Karpas-422 (cell line): ENCODE data around the gene SLC7A7. TPM values are rescaled to one million over a fixed set of nuclear protein-coding genes. Genes with fewer than 3 reads are reported as not detected.
"Not testable (repeated sequence)": the region's sequence is repeated elsewhere in the genome, so short reads cannot be mapped to it uniquely, and the experiment has no call there.

Experiments used
- DNase-seq: peaks from one replicate; pipeline ENCODE4 v3.0.0-alpha.2; 2015
- H2AFZ ChIP-seq: fragments of 200-600 bp; sonication (generic); 2 replicates; pipeline ENCODE4 v1.6.1; 2014; ENCODE audit warnings: antibody characterized with exemption, low read length, mixed read lengths
- H3K27ac ChIP-seq: fragments of 200-600 bp; sonication (generic); 2 replicates; pipeline ENCODE4 v1.5.1; 2014; ENCODE audit warnings: mild to moderate bottlenecking, low read length, moderate library complexity
- H3K27me3 ChIP-seq: fragments of 200-600 bp; sonication (generic); 2 replicates; pipeline ENCODE4 v1.6.1; 2014; ENCODE audit warnings: low read length, mixed read lengths
- H3K36me3 ChIP-seq: fragments of 200-600 bp; sonication (generic); 2 replicates; pipeline ENCODE4 v1.6.1; 2014; ENCODE audit warnings: low read length, mixed read lengths; ENCODE audit not compliant: insufficient read depth
- H3K4me1 ChIP-seq: fragments of 200-600 bp; sonication (generic); 2 replicates; pipeline ENCODE4 v1.6.1; 2014; ENCODE audit warnings: mild to moderate bottlenecking, low read length, mixed read lengths
- H3K4me2 ChIP-seq: fragments of 200-600 bp; sonication (generic); 2 replicates; pipeline ENCODE4 v1.6.1; 2014; ENCODE audit warnings: low read length, low read depth, mild to moderate bottlenecking; ENCODE audit not compliant: poor library complexity, severe bottlenecking
- H3K4me3 ChIP-seq: fragments of 200-600 bp; sonication (generic); 2 replicates; pipeline ENCODE4 v1.5.1; 2014; ENCODE audit warnings: mild to moderate bottlenecking, antibody characterized with exemption, low read length, mixed read lengths
- H3K79me2 ChIP-seq: fragments of 200-600 bp; sonication (generic); 2 replicates; pipeline ENCODE4 v1.6.1; 2014; ENCODE audit warnings: mild to moderate bottlenecking, low read length, mixed read lengths
- H3K9ac ChIP-seq: fragments of 200-600 bp; sonication (generic); 2 replicates; pipeline ENCODE4 v1.6.0; 2014; ENCODE audit warnings: low read length
- H3K9me2 ChIP-seq: fragments of 200-600 bp; sonication (generic), shearing (Covaris generic); replicated peaks from 2 replicates; pipeline ENCODE4 v1.6.0; 2014; ENCODE audit warnings: mild to moderate bottlenecking, low read length, moderate library complexity; ENCODE audit not compliant: insufficient read depth
- H3K9me3 ChIP-seq: fragments of 300-700, 200-600 bp; sonication (generic); 2 replicates; pipeline ENCODE4 v1.6.1; 2014; ENCODE audit warnings: low read length, mixed read lengths
- H4K20me1 ChIP-seq: fragments of 200-600 bp; sonication (generic); 2 replicates; pipeline ENCODE4 v1.6.1; 2014; ENCODE audit warnings: mild to moderate bottlenecking, antibody characterized with exemption, low read length, low read depth; ENCODE audit not compliant: insufficient read depth
- total RNA-seq: library from RNA; depleted of rRNA; stranded (reverse); fragments of >200 nt; shearing (Covaris generic); gene quantifications from 2 replicates; pipeline ENCODE4 v1.2.3, GENCODE V29; 2014; ENCODE audit warnings: low replicate concordance

Gene SLC7A7
- total RNA-seq, 1 experiment from 2014 or later, result 3.5 TPM

DNA sequence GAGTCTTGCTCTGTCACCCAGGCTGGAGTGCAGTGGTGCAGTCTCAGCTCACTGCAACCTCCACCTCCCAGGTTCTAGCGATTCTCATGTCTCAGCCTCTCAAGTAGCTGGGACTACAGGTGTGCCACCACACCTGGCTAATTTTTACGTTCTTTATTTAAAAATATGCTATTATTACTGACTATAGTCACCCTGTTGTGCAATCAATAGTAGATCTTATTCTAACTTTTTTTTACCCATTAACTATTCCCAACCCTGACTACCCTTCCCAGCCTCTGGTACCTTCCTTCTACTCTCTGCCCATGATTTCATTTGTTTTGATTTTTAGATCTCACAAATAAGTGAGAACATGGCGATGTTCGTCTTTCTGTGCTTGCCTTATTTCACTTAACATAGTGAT, 46.3 kb downstream of the SLC7A7 start:
- H3K36me3 ChIP-seq, result peaks cover 44% of the 10 kb centered on the region
- no peak overlapping the region for H3K27ac ChIP-seq
- H3K27me3 ChIP-seq, result no peaks in the 10 kb centered on the region
- peaks cover 8% of the 10 kb centered on the region; the same call in 1 of the 2 replicates for H4K20me1 ChIP-seq
- peaks cover 33% of the 10 kb centered on the region for H3K79me2 ChIP-seq
- H3K9ac ChIP-seq, result no peak overlapping the region
- no peak overlapping the region for H3K4me2 ChIP-seq
- H3K9me3 ChIP-seq, result no peaks in the 10 kb centered on the region
- H3K9me2 ChIP-seq, result no peaks in the 10 kb centered on the region
- no peak overlapping the region for H3K4me3 ChIP-seq
- no peak overlapping the region for H2AFZ ChIP-seq
- H3K4me1 ChIP-seq, result peaks cover 24% of the 10 kb centered on the region
- DNase-seq, result no peak

DNA sequence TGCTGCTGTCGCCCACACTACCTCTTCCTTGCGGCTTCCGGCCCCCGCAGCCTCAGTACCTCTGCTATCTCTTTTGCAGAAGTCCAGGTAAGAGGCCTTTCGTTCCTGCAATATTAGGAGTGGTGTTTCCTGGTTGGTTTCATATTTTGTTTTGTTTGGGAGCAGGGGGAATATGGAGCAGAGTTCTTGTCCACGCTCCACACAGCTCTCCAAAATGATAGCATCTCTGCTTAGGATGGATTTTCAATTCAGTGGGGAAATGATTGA, 48.0 kb downstream of the SLC7A7 start:
- Histone ChIP-seq H4K20me1 (peaks cover 8% of the 10 kb centered on the region; the same call in 1 of the 2 replicates), H3K36me3 (peaks cover 37% of the 10 kb centered on the region), H3K27me3 (no peaks in the 10 kb centered on the region), H3K27ac (peak overlapping the region; percentile 32; the same call in 1 of the 2 replicates), H3K79me2 (peaks cover 33% of the 10 kb centered on the region), H3K4me3 (peak overlapping the region; percentile 88), H3K9me2 (no peaks in the 10 kb centered on the region), H3K4me2 (peak overlapping the region; percentile 80), H3K4me1 (peaks cover 24% of the 10 kb centered on the region), H3K9ac (peak overlapping the region; percentile 88), H3K9me3 (no peaks in the 10 kb centered on the region), H2AFZ (no peak overlapping the region)
- DNase-seq, result peak; percentile 83

GRCh38 chr14:22766457-22767322, 48.5 kb downstream of the SLC7A7 start, which contains the start of gene OXA1L:
Gene OXA1L (plus strand): TSS chr14:22766688. CDS start chr14:22766702, 14 bp downstream.
- peaks cover 24% of the 10 kb centered on the region for H3K4me1 ChIP-seq
- peak within 1 kb of the TSS; percentile 72 for H3K27ac ChIP-seq
- H4K20me1 ChIP-seq, result peaks cover 8% of the 10 kb centered on the region; the same call in 1 of the 2 replicates
- no peaks in the 10 kb centered on the region for H3K27me3 ChIP-seq
- DNase-seq, result peak; percentile 100
- H3K9me2 ChIP-seq, result no peaks in the 10 kb centered on the region
- H2AFZ ChIP-seq, result peak within 1 kb of the TSS; percentile 33; the same call in 1 of the 2 replicates
- no peaks in the 10 kb centered on the region for H3K9me3 ChIP-seq
- H3K4me2 ChIP-seq, result peak within 1 kb of the TSS; percentile 80
- peak within 1 kb of the TSS; percentile 88 for H3K9ac ChIP-seq
- peak within 1 kb of the TSS; percentile 88 for H3K4me3 ChIP-seq
- H3K79me2 ChIP-seq, result peaks cover 33% of the 10 kb centered on the region
- peaks cover 36% of the 10 kb centered on the region for H3K36me3 ChIP-seq

DNA sequence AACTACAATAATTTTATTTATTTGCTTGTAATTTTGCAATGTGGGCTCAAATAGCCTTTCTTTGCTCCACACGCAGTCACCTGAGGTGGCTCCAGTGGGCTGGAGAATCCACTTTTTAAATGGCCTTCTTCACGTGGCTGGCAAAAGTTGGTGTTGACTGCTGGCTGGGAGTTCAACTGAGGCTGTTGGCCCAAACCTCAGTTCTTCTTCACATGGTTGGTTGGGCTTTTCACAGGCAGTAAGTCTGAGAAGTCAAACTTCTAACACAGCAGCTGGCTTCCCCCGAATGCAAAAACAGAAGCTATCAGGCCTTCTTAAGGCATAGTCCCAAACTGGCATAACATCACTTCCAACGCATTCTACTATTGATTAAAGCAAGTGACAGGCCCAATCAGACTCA, 50.9 kb downstream of the SLC7A7 start:
- no peak overlapping the region for H3K27ac ChIP-seq
- DNase-seq, result no peak
- H4K20me1 ChIP-seq, result peaks cover 8% of the 10 kb centered on the region; the same call in 1 of the 2 replicates
- H3K36me3 ChIP-seq, result peaks cover 13% of the 10 kb centered on the region
- peaks cover 24% of the 10 kb centered on the region for H3K4me1 ChIP-seq
- H3K79me2 ChIP-seq, result peaks cover 32% of the 10 kb centered on the region
- H3K9me2 ChIP-seq, result no peaks in the 10 kb centered on the region
- no peak overlapping the region for H2AFZ ChIP-seq
- H3K9me3 ChIP-seq, result no peaks in the 10 kb centered on the region
- H3K9ac ChIP-seq, result no peak overlapping the region
- H3K4me3 ChIP-seq, result no peak overlapping the region
- H3K27me3 ChIP-seq, result no peaks in the 10 kb centered on the region
- H3K4me2 ChIP-seq, result no peak overlapping the region

- H3K27ac ChIP-seq, result no peak overlapping the region
- H3K9me3 ChIP-seq, result no peaks in the 10 kb centered on the region
- no peaks in the 10 kb centered on the region for H4K20me1 ChIP-seq
- no peak for DNase-seq
- H3K27me3 ChIP-seq, result no peaks in the 10 kb centered on the region
- H3K4me2 ChIP-seq, result no peak overlapping the region
- H3K4me3 ChIP-seq, result no peak overlapping the region
- H2AFZ ChIP-seq, result no peak overlapping the region
- H3K9ac ChIP-seq, result no peak overlapping the region
- H3K36me3 ChIP-seq, result no peaks in the 10 kb centered on the region
- H3K9me2 ChIP-seq, result no peaks in the 10 kb centered on the region
- H3K79me2 ChIP-seq, result peaks cover 6% of the 10 kb centered on the region
- peaks cover 14% of the 10 kb centered on the region for H3K4me1 ChIP-seq
Measured at GRCh38 chr14:22761734-22762133, 53.5 kb downstream of the SLC7A7 start.

GRCh38 chr14:22757972-22758650, 57.1 kb downstream of the SLC7A7 start:
- not testable (repeated sequence) for H3K4me2 ChIP-seq, H4K20me1 ChIP-seq, H3K9me2 ChIP-seq, H2AFZ ChIP-seq, H3K4me3 ChIP-seq, H3K27me3 ChIP-seq, DNase-seq, H3K79me2 ChIP-seq, H3K9me3 ChIP-seq, H3K36me3 ChIP-seq, H3K9ac ChIP-seq, H3K27ac ChIP-seq
- peaks cover 14% of the 10 kb centered on the region for H3K4me1 ChIP-seq

DNA sequence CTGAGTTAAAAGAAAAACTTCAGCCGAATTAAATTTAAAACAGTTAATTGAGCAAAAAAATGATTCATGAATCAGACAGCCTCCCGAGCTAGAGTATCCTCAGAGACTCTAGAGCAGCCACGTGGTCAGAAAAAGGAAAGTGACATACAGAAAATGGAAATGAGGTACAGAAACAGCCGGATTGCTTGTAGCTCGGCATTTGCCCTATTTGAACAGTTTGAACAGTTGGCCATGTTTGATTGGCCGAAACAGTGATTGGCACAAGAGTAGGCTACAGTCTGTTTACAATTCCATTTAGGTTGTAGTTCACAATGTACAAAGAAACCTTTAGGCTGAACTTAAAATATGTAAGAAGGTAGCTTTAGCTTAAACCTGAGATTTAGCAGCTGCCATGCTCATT, 61.6 kb downstream of the SLC7A7 start:
- H3K9me2 ChIP-seq, result no peaks in the 10 kb centered on the region
- no peaks in the 10 kb centered on the region for H3K27me3 ChIP-seq
- H3K79me2 ChIP-seq, result no peaks in the 10 kb centered on the region
- H3K4me2 ChIP-seq, result peak overlapping the region; percentile 18
- peak overlapping the region; percentile 37; the same call in 1 of the 2 replicates for H2AFZ ChIP-seq
- no peak overlapping the region for H3K4me3 ChIP-seq
- H3K9ac ChIP-seq, result no peak overlapping the region
- H3K27ac ChIP-seq, result no peak overlapping the region
- no peaks in the 10 kb centered on the region for H3K9me3 ChIP-seq
- no peaks in the 10 kb centered on the region for H3K36me3 ChIP-seq
- peak; percentile 79 for DNase-seq
- no peaks in the 10 kb centered on the region for H4K20me1 ChIP-seq
- H3K4me1 ChIP-seq, result peaks cover 18% of the 10 kb centered on the region

GRCh38 chr14:22752422-22752821, 62.8 kb downstream of the SLC7A7 start:
- no peaks in the 10 kb centered on the region for H3K9me2 ChIP-seq
- no peak for DNase-seq
- no peak overlapping the region for H3K4me2 ChIP-seq
- no peaks in the 10 kb centered on the region for H3K36me3 ChIP-seq
- H3K79me2 ChIP-seq, result no peaks in the 10 kb centered on the region
- H3K9me3 ChIP-seq, result no peaks in the 10 kb centered on the region
- no peak overlapping the region for H3K27ac ChIP-seq
- no peak overlapping the region for H3K9ac ChIP-seq
- peaks cover 24% of the 10 kb centered on the region for H3K4me1 ChIP-seq
- H3K27me3 ChIP-seq, result no peaks in the 10 kb centered on the region
- H2AFZ ChIP-seq, result no peak overlapping the region
- no peaks in the 10 kb centered on the region for H4K20me1 ChIP-seq
- H3K4me3 ChIP-seq, result no peak overlapping the region
